ENCODE data around the gene CLSTN2.
A peak's percentile ranks its signal among the peaks of the same experiment; 100 is the strongest.

Gene CLSTN2

DNA sequence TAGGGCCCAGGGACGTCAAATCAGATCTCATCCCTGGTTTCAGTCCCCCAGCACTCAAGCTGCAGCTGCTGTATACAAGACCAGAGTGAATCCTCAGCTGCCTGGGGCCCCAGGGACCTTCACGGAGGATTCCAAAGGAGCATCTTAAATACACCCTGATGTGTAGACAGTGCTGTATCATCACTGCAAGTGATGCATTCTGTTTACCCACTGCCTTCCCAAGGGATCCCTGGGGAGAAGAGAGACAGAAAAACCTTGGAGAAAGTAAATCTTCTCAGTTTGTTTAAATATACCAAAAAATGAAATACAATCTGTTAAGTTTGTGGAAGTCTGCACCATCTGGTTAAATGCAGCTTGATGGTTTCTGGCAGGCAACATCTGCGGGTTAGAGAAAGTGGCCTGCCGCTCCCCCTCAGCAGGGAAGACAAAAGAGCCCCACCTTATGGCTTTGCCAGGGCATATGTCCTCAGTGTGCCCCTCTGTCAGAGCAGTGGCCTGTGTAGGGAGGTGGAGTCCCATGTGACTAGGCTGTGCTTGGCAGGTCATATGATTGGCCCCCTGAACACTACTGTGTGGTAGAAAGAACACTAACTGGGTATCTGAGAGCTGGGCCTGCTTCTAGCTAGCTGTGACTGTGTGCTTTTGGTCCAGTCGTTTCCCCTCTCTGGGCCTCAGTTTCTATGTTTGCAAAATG lies 520.7 kb downstream of the CLSTN2 start:
- DNase-seq (ENCODE audit: low spot score): no peak

DNA sequence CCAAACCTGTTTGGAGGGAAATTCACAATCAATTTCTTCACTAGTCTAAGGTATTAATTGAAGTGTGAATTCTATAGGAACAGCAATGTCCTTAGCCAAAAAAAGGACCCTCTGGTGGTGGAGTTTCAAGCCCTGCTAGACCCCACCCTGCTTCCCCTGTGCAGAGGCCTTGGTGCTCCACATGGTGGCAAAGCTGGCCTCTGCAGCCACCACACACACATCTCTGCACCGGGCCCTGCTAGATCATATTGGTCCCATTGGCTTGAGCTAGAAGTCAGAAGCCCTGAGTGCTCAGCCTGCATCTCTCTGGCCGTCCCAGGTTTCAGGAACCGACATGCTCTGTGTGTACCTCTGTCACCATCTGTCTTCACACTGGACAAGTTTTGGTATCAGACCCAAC lies 522.0 kb downstream of the CLSTN2 start:
- DNase-seq (ENCODE audit: low spot score): no peak

DNA sequence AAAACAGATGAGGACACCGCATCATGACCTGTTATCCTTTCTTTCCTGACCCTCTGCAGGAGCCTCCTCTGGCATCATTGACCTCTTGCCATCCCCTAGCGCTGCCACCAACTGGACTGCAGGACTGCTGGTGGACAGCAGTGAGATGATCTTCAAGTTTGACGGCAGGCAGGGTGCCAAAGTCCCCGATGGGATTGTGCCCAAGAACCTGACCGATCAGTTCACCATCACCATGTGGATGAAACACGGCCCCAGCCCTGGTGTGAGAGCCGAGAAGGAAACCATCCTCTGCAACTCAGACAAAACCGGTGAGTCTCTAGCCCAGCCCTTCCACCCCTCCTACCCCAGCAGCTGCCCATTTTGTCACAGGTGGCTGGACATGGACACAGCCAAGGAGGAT lies 524.5 kb downstream of the CLSTN2 start:
- DNase-seq (ENCODE audit: low spot score): no peak

DNA sequence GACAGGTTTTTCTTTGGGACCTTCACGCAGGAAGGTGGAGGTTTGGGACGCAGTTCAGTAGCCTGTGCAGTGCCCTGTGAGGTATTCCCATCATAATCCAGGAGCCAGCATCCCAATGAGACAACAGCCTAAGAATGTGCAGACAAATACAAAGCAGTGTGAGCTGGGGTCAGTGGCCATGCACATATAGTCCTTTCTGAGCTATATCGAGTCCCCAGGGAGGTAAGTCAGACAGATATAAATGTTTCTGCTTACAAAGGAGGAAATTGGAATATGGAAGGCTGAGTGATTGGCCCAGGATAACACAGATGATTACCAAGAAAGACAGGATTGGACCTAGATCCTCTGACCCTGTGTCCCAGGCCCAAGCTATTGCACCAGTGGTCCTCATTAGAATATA lies 526.3 kb downstream of the CLSTN2 start:
- no peak for DNase-seq (ENCODE audit: low spot score)

DNA sequence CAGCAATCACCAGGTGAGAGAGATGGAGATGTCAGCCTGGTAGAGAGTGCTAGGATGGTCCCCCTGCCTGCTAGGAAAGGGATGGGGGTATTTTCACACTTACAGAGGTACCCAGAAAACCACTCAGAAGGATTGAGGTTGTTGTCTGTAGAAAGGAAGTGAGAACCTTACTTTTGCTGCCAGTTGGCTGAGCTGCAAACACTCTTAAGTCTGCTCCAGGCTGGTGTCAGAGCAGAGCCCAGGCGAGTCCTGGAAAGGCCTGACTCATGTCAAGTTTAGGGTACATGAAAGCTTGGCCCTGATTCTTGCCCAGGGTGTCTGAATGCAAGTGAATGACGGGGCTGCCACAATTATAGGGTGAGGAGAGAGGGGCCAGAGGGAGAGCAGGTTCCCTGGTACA lies 528.4 kb downstream of the CLSTN2 start:
- DNase-seq (ENCODE audit: low spot score): no peak

DNA sequence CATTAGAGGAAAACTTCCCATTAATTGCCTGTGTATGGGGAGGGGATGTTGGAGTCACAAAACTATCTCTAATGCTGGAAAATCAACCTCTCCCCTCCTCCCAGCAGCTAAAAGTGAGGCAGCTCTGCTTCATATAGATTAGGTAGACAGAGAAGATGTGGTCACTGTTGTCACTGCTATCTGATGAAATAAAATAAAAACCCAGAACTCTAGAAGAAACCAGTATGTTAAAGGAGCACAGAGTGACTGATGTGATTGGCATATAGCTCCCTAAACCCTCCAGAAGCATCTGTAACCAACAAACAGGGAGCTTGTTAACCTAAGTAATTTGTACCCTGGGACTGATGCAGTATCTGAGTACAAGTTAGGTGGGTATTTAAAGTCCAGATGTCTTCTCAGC lies 531.0 kb downstream of the CLSTN2 start:
- no peak for DNase-seq (ENCODE audit: low spot score)

DNA sequence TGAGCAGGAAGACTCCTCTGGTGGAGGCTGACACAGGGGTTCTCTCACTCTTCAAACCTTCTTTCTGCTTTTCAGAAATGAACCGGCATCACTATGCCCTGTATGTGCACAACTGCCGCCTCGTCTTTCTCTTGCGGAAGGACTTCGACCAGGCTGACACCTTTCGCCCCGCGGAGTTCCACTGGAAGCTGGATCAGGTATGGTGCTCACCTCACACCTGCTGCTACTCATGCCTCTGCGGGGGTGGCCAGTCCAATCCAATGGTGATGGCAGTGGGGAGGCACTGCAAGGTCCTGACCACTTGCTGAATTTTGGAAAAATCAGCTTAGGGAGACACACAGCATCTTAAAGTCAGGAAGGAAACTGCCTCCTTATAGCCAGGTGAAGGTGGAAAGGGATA lies 531.5 kb downstream of the CLSTN2 start:
- no peak for DNase-seq (ENCODE audit: low spot score)

DNA sequence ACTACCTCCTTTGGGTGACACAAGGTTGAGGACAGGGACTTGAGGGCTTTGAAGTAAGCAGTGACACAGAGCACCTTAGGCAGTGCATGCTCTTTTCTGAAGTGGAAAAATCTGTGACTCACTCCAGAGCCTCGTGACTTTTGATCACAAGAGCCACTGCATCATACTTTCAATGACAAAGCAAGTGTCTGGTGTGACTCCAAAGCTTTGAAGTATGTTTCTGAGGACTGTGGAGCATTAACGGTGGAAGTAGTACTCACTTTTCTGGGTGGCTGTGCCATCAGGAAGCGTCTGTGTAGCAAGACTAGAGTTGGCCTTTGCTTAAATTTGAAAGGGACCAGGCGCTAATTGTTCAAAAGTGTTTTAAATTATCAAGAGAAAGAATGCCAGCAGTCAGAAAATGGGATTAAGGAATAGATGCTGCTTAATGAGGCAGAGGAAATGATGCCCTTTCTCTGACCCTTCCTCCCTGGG lies 532.2 kb downstream of the CLSTN2 start:
- DNase-seq (ENCODE audit: low spot score): peak; percentile 64

DNA sequence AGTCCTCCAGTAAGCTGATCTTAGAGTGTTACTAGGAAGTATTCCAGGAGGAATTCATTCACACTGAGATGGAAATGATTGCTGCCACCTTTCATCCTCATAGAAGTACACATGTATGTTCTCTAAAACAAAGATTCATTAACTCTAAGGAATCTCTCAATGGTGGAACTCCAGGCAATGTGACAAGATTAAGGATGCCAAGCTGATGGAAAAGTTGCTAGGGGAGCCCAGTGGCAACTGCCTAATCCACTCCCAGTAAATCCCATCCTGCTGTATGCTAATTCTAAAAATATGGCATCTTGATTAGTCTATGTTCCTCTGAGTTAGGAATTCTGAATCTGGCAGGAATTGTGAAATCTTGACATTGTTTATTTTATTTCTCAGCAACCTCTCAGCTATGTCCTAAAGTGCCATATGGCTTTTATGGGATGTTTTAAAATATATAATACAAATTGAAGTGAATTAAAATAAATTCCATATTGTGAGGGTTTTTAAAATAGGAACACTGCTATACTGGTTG lies 532.9 kb downstream of the CLSTN2 start:
- DNase-seq (ENCODE audit: low spot score): no peak

DNA sequence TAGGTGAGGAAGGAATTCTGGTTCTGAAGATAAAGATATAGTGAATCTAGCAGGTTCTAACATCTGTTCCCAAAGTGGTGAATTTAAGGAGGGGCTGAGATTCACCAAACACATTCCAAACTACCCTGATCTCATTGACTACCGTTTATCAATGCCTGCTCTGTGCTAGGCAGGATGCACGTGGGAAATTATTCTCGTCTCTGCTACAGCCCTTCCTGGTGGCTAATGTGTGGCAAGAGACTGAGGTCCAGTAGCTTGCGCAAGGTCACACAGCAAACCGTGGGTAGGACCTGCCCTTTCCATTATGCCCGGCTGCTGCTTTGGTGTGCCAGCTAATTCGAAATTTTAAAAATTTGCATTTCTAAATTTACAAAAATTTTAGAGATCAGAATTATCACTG lies 533.4 kb downstream of the CLSTN2 start:
- DNase-seq (ENCODE audit: low spot score): no peak

DNA sequence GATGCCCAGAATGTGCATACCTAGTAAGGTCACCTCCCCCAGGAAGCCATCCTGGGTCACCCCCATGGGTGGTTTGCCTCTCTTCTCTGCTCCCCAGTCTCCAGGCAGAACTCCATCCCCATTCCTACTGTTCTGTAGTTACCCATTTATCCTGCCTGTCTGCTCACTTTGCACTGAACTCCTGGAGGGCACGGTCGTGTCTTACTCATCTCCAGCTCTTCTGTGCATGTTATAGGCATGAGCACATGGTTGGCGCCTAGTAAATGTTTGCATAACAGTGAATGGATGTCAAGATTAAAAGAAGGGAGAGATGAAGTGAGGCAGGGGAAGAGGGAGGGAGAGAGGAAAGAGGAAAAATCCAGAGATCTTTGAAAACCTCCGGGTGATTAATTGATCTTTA lies 534.5 kb downstream of the CLSTN2 start:
- DNase-seq (ENCODE audit: low spot score): no peak

DNA sequence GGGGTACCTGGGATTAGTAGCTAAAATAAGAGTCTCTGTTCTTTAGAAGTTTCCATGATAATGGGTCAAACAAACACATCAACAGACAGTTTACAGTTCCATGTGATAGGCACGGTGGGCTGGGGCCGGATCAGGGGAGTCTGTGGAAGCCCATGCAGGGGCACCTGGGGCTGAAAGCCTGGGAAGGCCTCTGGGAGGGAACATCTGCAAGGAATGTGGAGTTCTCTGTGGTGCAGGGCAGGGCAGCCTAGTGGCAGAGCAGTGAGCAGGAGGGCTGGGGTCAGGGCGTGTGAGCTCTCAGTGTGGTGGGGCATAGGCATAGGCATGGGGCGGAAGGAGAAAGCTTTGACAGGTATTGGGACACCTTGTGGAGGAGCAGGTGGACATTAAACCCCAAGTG lies 535.2 kb downstream of the CLSTN2 start:
- no peak for DNase-seq (ENCODE audit: low spot score)

DNA sequence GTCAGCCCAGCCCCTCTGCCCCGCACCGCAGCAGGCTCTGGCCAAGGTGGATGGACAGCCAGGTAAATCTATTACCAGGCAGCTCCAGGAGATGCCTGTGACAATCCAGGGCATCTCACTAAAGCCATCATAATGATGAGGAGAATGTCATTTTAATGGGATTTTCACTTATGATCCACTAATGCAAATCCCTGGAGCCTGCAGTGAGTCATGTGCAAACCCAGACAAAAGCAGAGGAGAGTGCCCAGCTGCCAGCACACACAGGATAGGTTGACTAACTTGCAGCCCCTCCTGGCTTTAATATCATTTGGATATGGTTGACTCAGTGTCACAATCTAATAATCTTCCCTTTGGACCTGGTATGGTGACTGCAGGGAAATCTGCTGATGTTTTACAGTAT lies 536.0 kb downstream of the CLSTN2 start:
- DNase-seq (ENCODE audit: low spot score): no peak

DNA sequence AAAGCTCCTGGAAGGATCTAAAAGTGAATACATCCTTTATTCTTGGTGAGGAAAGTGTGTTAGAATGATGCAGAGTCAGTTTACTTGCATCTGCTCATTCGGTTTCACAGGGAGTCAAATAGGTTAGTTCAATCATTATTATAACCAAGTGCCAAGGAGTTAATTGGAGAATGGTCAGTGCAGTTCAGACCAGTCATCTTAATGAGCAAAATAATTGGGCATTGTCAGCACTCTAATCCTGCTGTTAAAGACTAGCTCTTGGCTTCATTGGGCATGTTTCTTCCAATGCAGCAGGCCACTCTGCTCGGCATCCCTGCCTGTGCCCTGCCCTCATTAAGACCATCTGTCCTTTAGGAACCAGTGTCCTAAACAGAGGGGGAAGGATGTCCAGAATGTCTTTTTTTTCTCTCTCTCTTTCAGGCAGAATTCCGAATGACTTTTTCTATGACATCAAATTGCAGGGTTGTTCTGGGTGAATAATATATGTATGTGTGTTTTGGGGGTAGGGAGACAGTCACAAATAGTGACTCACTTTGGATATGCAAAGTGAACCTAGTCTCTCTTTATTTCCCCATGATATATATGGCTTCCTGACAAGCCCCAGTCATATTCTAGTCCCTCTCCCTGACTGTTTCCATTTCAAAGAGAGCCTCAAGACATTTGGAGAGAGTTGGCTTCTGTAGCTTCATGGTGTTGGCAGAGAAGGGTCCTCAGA lies 537.5 kb downstream of the CLSTN2 start:
- DNase-seq (ENCODE audit: low spot score): no peak

DNA sequence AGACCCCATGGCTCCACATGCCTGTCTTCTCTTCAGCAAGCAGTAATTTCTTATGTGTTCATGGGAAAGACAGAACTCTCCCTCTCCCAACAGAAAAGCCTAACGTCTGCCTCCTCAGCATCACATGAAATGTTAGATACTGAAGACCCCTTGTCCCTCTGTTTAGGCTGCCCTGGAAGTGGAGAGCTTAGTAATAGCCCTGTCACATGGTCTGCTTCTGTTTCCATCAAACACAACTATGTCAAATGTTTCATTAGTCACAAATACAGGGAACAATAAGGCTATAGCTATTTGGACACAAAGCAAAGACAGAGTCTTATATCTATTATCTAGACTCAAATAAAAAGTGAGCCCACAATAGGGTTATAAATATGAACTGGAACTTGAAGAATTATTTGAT lies 552.6 kb downstream of the CLSTN2 start:
- no peak for DNase-seq (ENCODE audit: low spot score)

DNA sequence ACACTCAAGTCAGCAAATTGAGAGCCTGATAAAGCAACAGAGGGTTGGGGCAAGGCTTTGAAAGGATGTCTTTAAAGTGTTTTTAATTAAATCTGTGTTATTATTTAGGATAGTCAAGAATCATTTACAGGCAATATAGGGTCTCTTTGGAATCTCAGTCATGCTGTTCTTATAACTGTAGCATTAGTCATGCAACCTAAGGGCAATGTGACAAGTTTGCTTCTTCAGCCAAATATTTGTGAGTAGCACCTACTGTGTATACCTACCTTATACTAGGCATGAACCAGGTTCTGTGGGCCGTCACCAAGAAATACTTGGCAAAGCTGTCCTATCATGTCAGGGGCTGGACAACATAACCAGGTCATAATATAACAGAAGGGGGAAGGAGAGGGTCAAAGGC lies 558.3 kb downstream of the CLSTN2 start:
- no peak for DNase-seq (ENCODE audit: low spot score)

DNA sequence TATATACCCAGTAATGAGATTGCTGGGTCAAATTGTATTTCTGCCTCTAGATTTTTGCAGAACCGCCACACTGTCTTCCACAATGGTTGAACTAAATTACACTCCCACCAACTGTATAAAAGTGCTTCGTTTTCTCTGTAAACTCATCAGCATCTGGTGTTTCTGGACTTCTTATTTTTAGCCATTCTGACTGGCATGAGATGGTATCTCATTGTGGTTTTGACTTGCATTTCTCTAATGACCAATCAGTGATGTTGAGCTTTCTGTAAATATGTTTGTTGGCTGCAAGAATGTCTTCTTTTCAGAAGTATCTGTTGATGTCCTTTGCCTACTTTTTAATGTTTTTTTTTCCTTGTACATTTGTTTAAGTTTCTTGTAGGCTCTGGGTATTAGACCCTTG lies 560.0 kb downstream of the CLSTN2 start:
- no peak for DNase-seq (ENCODE audit: low spot score)

DNA sequence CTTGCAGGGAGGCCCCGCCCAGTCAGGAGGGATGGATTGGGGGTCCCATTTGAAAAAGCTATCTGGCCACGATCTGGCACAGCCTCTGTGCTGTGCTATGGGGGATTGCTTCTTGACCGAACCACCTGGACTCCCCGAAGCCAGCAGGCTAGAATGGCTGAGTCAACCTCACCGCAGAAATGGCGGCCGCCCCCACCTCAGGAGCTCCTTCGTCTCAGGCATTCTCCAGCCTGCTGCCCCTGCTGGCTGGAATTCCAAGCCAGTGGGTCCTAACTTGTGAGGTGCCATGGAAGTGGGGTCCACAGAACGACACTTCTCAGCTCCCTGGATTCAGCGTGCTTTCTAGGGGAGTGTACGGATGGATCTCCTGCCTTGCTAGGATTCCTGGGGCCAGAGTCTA lies 562.3 kb downstream of the CLSTN2 start:
- no peak for DNase-seq (ENCODE audit: low spot score)

DNA sequence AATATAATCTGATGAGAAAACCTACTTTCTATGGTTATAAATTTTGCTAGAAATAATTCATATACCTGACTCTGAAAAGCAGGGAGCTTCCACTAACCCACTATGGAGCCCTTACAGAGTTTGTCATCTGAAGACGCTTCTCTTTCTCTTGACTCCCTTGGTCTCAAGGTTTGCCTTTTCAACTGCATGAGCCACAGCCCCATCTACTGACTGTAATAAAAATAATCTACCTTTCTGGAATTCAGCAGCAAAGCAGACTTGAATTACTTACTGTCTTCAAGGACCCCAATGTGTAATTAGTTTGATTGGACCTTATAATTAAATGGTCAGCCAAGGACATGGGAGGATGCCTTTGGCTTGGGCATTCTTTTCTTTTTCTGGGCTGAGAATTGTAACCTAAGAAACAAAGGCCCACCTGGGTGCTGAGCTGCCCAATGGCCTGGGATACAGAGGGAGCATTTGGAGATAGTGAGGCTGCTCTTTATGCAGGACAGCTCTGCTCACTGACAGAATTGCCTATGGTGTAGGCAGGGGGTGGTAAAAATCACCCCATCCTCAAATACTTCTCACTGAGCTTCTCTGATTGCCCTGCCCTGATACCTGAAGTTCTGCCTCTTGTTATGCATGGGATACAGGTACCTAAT lies 564.3 kb downstream of the CLSTN2 start:
- peak; percentile 25 for DNase-seq (ENCODE audit: low spot score)

DNA sequence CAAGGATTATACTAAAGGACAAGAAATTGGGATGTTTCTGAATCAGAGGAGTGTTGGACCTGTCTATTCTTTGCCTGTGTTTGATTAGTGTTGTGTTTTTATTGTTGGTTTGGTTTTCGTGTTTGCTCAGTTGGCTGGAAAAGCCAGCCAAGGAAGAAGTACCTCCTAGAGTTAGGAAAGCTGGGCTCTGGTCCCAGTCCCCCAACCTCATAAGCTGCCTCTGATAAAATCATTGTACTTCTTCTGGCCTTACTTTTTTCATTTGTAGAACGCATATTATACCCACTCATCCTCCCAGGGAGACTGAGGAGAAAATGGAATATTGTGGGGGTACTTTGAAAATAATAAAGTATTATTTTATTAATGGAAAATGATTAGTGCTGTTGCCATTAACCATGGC lies 565.5 kb downstream of the CLSTN2 start:
- DNase-seq (ENCODE audit: low spot score): no peak

DNA sequence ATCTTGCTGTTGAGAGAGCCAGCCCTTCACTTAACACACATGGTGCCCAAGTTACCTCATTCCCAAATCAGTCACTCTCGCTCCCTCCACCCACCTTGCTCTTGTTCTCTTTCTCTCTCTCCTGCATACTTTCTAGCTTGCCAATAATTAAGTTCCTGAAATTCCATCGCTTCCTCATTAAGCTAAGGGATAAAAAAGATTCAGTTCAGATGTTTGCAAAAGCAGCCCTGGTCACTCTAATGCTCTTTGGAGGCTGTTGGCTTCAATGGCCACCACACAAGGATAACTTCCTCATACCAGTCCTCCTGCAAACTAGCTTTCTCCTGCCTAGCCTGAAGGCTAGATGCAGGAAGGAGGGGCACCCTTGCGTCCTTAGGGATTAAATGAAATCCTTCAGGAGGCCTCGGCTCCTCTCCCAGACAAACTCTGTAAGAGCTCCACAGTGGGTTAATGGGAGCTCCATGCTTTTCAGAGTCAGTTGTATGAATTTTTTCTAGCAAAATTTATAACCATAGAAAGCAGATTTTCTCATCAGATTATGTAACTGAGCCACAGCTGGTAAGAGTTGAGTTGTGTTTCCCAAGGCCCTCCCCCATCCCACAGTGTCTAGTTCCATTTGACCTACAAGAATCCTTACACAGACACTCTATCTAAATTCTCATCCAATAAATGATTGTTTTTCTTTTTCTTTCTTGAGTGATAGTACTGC lies 566.2 kb downstream of the CLSTN2 start:
- peak; percentile 2 for DNase-seq (ENCODE audit: low spot score)

DNA sequence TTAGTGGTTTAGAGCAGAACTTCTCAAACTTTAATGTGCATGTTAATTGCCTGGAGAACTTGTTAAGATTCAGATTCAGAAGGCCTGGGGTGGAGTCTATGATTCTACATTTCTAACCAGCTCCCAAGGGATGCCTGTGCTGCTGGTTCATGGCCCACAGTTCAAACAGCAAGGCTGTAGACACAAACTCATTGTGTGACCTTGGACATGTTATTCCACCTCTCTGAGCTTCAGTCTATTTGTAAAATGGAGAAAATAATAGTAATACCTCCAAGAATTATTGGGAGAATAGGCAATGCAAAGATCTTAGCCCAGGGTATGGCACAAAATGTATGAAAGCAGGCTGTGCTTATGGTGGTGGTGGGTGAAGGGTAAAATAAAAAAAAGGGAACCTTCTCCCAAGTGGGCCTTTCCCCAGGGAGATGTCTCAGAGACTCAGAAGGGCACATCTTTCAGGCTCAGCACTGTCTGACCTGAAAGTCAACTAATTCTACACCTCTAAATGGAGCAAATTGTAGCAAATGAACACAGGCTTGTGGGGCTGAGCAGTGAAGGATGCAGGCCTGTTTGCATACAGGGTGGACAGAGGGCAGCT lies 566.9 kb downstream of the CLSTN2 start:
- DNase-seq (ENCODE audit: low spot score): no peak
